Lower leg skin (tissue), 4 donors: ENCODE results near the gene MVB12B. TPM values are rescaled to one million over a fixed set of nuclear protein-coding genes. Genes with fewer than 3 reads are reported as not detected.

Experiments used
- DNase-seq, 2 donors: peaks; one replicate each; pipeline ENCODE4 v3.0.0-alpha.2; 2019; ENCODE audit warnings: low spot score in 2 of 2
- H3K4me3 ChIP-seq: fragments of 200-600 bp; sonication (generic); 2 replicates; pipeline ENCODE4 v1.5.1; 2017; ENCODE audit warnings: mild to moderate bottlenecking, low read depth; ENCODE audit not compliant: poor library complexity, severe bottlenecking
- POLR2A ChIP-seq, 2 donors: fragments of 450-650 bp; IDR thresholded peaks; one replicate each; pipeline ENCODE4 v1.6.1; 2016 to 2017; ENCODE audit warnings: antibody characterized with exemption in 2 of 2, mild to moderate bottlenecking in 1 of 2, moderate library complexity in 1 of 2
- WGBS, 2 donors: methylation state at CpG; one replicate each; pipeline ENCODE4 v1.1.5; 2018; 5-methylcytosine and 5-hydroxymethylcytosine counted together
- intact Hi-C: fragments of 100-400 bp; cut with DNase I; formaldehyde crosslinking; loops from one replicate; pipeline ENCODE4 v1.15.0; 2023; ENCODE audit warnings: low total_unique reads
- total RNA-seq, 4 donors: library from RNA; depleted of rRNA; stranded (reverse); fragments of >200 nt; gene quantifications; one replicate each; pipeline ENCODE4 v1.1.0, GENCODE V29; 2016
- TF ChIP-seq, protein P1 (sequence below), 3 donors: fragments of 450-650 bp; IDR thresholded peaks; one replicate each; pipeline ENCODE4 v1.5.1; 2016; ENCODE audit warnings: antibody characterized with exemption in 3 of 3, mild to moderate bottlenecking in 3 of 3, moderate library complexity in 2 of 3

MVB12B gene
- total RNA-seq, 4 donors from 2014 or later = 8.6 to 12.5 (median 10.9) TPM

DNA sequence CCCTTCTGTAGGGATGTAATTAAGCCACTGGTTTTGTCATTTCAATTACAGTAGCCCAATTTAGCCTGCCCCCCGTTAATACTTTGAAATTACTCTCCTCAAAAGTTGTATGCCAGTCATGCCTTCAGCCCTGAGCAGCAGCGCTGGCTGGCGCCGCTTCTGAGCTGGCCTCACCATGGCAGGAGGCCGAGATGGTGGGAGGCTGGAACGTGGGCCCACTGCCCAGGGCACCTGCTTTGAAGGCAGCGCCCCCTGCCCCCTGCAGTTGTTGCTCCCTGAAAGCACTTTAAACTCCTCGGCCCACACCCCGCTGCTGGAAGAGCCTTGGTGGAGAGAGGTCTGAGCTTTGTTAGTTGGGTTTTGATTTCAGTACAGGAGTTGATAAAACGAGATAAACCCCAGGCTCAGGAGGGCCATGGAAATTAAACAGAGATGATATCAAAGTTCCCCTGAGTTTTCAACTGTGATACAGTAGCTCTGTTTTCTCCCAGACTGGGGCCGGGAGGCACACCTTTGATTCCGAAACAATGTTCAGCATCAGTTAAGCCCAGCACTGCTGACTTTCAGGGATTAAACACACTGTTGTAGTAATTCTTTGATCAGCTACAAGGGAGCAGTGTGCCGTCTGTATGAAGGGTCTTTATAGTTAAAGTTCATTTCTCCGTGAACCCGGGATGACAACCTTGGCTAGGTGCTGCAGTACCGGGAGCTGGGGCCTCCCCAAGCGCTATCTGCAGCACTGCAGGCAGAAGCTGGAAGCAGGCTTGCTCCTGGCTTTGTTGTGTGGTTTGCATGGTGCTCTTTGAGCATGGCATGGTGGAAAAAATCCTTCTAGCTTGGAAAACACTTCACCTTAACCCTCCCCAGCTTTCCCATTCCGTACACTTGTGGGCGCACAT is 9.5 kb downstream of the MVB12B start:
- WGBS, 2 donors = 78 to 81% methylated on average over 19 of the region's 19 CpGs
- peak in 1 of 2 donors; percentile 82 for DNase-seq
- TF ChIP-seq, protein P1, sequence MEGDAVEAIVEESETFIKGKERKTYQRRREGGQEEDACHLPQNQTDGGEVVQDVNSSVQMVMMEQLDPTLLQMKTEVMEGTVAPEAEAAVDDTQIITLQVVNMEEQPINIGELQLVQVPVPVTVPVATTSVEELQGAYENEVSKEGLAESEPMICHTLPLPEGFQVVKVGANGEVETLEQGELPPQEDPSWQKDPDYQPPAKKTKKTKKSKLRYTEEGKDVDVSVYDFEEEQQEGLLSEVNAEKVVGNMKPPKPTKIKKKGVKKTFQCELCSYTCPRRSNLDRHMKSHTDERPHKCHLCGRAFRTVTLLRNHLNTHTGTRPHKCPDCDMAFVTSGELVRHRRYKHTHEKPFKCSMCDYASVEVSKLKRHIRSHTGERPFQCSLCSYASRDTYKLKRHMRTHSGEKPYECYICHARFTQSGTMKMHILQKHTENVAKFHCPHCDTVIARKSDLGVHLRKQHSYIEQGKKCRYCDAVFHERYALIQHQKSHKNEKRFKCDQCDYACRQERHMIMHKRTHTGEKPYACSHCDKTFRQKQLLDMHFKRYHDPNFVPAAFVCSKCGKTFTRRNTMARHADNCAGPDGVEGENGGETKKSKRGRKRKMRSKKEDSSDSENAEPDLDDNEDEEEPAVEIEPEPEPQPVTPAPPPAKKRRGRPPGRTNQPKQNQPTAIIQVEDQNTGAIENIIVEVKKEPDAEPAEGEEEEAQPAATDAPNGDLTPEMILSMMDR (IDR thresholded peaks at IDR 0.05) = no peak
- TF ChIP-seq POLR2A (IDR thresholded peaks at IDR 0.05) = no peak
- intact Hi-C loops = no loop called here
- H3K4me3 ChIP-seq = no peak overlapping the region

DNA sequence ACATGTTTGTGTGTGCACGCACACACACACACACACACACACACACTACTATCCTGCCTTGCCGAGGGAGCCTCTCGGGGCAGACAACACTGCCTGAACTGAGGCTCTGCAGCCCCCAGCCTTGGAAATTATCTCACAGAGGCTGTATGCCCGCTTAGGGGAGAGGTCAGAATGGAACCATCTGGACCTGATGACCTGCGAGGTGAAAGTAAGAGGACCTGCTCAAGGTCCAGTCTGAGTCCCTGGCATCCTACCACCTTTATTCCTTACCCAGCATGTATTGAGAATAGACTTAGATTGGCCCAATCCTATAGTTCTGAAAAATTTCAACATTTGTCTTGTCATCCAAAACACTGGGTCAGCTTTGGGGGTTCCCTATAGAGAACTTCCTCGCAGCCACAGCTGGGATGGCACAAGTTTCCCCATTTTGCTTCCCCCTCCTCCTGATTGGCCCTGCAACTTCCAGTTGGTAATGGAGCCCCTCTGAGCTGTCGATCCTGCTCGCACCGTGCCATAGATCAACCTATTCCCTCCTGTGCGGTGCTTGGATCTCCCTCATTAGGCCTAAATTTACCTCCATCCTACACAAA is 10.2 kb downstream of the MVB12B start:
- peak in 1 of 2 donors; percentile 82 for DNase-seq
- no peak for TF ChIP-seq POLR2A (IDR thresholded peaks at IDR 0.05)
- TF ChIP-seq, protein P1 (IDR thresholded peaks at IDR 0.05) = no peak
- no peak overlapping the region for H3K4me3 ChIP-seq
- intact Hi-C loops = no loop called here
- 82 to 89% methylated on average over 10 of the region's 10 CpGs for WGBS, 2 donors

DNA sequence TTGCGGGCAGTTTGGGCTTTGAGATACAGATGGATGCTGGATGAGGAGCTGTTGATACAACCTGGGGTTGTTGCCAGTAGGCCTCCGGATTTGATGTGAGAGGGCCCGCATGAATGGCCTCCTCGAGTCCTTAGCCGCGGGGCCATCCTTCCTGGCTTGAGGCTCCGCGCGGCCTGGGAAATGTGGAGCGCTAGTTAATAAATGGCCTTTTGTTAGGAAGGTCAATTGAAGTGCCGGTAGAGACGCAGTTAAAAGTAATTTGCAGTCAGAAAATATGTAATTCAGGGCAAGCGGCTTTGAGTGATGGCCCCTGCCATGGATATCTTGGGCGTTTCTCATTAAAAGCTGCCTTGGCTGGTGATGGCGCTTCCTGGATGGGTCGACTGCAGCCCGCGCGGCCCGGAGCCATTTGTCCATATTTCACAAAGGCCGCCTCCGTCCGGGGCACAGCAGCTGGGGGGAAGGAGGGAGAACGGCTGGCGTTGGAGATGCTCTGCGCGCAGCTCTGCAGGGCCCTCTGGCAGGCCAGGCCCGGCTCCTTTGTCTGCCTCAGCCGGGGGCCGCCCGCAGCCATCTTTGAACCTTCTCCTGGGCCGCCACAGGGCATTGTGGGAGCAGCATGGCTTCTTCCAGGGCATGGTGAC is 11.2 kb downstream of the MVB12B start:
- DNase-seq = peak in 1 of 2 donors; percentile 72
- WGBS, 2 donors = 87 to 88% methylated on average over 25 to 32 of the region's 32 CpGs
- H3K4me3 ChIP-seq = no peak overlapping the region
- intact Hi-C loops = no loop called here
- TF ChIP-seq, protein P1 (IDR thresholded peaks at IDR 0.05) = no peak
- TF ChIP-seq POLR2A (IDR thresholded peaks at IDR 0.05) = no peak

DNA sequence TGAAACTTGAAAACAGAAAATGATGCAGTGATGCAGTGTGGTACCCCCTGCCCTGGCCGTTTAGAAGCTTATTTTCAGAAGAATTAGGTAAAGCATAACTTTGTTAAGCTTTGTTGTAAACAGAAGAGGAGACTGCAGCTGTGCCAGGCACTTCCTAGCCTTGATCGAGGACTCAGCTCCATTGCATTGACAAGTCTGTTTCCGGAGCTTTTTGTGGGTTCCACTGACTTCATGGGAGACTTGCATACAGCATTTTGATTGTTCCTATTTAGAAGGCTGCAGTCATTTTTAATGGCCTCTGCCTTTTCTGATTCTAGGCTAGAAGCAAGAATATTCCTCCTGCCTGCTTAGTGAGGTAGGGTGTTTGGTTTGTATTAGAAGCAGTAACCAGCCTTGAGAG is 12.3 kb downstream of the MVB12B start:
- 45 to 62% methylated on average over 3 of the region's 3 CpGs for WGBS, 2 donors
- DNase-seq = no peak
- TF ChIP-seq, protein P1 (IDR thresholded peaks at IDR 0.05) = no peak
- no peak for TF ChIP-seq POLR2A (IDR thresholded peaks at IDR 0.05)
- intact Hi-C loops = no loop called here
- H3K4me3 ChIP-seq = no peak overlapping the region

DNA sequence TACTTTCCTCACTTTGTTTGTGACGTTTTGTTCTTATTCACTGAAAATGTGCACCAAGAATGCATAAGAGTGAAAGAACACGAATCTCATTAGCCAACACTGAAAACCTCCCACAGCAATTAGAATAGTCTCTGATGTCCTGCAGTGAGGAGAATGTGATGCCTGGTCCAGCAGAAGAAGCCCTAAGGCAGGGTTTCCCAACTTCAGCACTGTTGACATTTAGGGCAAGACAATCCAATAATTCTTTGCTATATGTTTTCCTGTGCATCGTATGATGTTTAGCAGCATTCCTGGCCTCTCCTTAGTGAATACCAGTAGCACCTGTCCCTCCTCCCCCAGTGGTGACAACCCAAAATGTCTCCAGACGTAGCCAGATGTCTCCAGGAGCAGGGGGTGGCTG is 14.8 kb downstream of the MVB12B start:
- 86 to 87% methylated on average over 4 of the region's 4 CpGs for WGBS, 2 donors
- intact Hi-C loops = no loop called here
- H3K4me3 ChIP-seq = no peak overlapping the region
- no peak for TF ChIP-seq POLR2A (IDR thresholded peaks at IDR 0.05)
- TF ChIP-seq, protein P1 (IDR thresholded peaks at IDR 0.05) = no peak
- DNase-seq = no peak
